Mesenteric fat pad (tissue), 1 donor: Measurements from ENCODE around the gene PHACTR1. TPM values are rescaled to one million over a fixed set of nuclear protein-coding genes. Genes with fewer than 3 reads are reported as not detected.
"Not testable (repeated sequence)": the region's sequence is repeated elsewhere in the genome, so short reads cannot be mapped to it uniquely, and the experiment has no call there.

Experiments used
- DNase-seq: peaks from one replicate; pipeline ENCODE4 v3.0.0-alpha.2; 2020; ENCODE audit warnings: low spot score
- total RNA-seq: library from RNA; stranded (reverse); fragmentation: NEBNext Ultra II Directional; extraction: Animal tissue kit (Norgen Biotek cat#: 25700); gene quantifications from one replicate; pipeline ENCODE4 v1.2.1, GENCODE V29; 2021
- donor health status: DM: yes; HTN: yes; CAD: no.

PHACTR1 gene
- total RNA-seq, 1 donor from 2014 or later: 10.8 TPM

GRCh38 chr6:13101409-13101808, 384.8 kb downstream of the PHACTR1 start:
- DNase-seq: no peak

GRCh38 chr6:13101985-13102384, 385.4 kb downstream of the PHACTR1 start:
- DNase-seq: no peak

DNA sequence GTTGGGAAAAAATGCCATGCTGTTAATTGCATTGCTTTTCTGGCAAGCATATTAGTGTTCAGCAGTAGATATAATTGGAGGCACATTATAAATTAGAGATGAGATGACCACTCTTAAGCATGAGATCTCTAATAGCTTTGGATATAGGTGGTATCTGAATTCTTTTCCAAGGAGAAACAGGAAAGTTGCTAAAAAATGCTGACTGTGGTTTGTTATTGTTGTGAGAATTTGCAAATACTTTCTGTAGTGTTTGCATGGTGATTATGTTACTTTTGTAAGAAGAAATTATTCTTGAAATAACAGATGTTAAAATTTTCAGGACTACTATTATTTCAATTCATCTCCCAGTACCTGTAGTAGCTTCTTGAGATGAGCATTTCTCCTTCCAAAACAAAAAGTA, 386.6 kb downstream of the PHACTR1 start:
- no peak for DNase-seq

DNA sequence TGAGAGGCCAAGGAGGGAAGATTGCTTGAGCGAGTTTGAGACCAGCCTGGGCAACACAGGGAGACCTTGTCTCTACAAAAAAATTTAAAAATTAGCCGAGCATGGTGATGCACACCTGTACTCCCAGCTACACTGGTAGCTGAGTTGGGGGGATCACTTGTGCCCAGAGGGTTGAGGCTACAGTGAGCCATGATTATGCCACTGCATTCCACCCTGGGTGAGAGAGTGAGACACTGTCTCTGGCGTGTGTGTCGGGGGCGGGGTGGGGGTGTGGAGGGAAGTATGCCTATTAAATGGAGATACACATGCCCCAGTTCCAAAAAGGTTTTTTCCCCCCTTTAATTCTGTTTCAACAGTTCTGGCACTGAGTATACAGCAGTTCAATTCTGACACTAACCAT, 388.6 kb downstream of the PHACTR1 start:
- DNase-seq: no peak

- no peak for DNase-seq
Observed at GRCh38 chr6:13112921-13113320, 396.4 kb downstream of the PHACTR1 start.

- DNase-seq: no peak
Observed at GRCh38 chr6:13113376-13113775, 396.8 kb downstream of the PHACTR1 start.

- DNase-seq: no peak
Observed at GRCh38 chr6:13113981-13114593, 397.5 kb downstream of the PHACTR1 start.

GRCh38 chr6:13116155-13116554, 399.6 kb downstream of the PHACTR1 start:
- no peak for DNase-seq

- DNase-seq: no peak
Observed at GRCh38 chr6:13117570-13117969, 401.0 kb downstream of the PHACTR1 start.

GRCh38 chr6:13119549-13119948, 403.0 kb downstream of the PHACTR1 start:
- DNase-seq: no peak

DNA sequence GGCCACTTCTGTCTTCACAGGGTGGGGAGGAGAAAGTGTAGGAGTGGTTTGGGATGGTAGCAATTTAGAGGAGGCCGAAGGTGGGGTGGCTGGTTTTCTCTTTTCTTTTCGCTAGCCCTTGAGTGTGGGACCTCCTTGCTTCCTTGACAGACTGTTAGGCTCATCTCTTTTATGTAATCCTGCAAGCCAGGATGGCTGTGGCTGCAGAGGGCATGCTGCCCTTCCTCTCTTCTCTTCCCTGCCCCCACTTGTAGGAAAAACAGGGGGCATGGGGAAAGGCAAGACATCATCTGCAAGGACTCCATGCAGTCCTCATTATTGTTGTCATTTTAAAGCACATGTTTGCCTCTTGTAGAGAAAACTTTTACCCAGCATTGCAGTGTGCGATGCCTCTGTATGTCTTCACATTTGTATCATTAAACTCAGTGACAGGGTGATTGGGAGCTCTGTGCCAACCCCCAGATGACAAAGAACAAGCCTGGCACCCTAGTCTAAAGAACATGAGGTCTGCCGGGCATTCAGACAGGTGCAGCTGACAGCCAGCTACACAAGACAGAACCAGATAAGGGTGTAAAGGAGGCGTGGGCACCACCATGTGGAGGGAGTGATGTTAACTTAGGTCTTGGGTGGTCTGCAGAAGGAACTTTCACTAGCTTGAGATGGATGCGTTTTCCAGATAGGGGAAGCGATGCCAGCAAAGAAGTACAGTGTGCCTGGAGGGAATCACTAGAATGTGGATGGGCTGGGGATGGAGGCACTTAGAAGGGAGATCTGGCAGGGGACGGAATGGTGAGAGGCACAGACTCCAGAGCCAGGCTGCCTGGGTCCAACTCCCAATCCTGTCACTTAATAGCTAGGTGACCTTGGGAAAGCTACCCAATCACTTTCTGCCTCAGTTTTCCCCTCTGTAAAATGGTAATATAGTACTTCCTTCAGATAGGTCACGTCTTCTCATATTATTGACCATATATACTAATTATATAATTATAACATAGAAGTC, 404.2 kb downstream of the PHACTR1 start:
- no peak for DNase-seq

- DNase-seq: no peak
Observed at GRCh38 chr6:13124131-13124530, 407.6 kb downstream of the PHACTR1 start.

GRCh38 chr6:13125841-13126240, 409.3 kb downstream of the PHACTR1 start:
- no peak for DNase-seq

GRCh38 chr6:13131935-13132661, 415.5 kb downstream of the PHACTR1 start:
- DNase-seq: no peak

GRCh38 chr6:13133894-13134293, 417.3 kb downstream of the PHACTR1 start:
- DNase-seq: not testable (repeated sequence)

GRCh38 chr6:13135152-13135551, 418.6 kb downstream of the PHACTR1 start:
- DNase-seq: no peak

GRCh38 chr6:13139119-13139518, 422.6 kb downstream of the PHACTR1 start:
- DNase-seq: no peak

DNA sequence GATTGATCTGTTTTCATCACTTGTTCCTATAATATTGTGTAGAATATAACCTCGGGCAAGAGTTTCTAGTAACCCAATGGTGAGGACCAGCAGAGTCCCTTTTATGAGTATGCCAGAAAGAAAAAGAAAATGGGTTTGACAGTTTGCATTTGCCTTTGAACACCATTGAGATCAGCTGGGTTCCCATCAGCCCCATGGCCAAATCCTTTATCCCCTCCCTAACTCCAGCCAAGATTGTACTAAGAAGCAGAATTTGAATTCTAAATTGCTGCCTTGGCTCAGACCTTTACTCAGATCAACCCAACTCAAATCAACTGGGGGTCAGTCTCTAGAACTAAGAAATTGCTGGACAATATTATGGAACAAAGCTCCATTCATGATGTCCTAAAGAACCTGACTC, 424.4 kb downstream of the PHACTR1 start:
- DNase-seq: no peak

DNA sequence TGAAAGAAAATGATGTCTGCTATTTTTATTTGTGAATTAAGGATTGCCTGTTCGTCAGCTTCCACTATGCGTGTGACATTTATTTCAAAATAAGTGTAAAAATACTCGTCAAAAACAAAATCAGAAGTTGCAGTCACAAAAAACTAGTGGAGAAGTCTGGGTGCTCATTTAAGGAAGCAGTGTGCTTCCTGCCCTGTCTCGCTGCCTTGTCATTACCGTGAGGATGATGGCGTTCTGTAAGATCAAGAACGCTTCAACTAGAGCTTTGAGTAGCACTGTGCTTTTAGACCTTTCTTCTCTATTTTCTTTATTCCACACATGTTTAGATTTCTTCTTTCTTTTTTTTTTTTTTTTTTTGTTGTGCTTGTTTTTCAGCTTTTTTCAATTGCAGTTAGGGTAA, 424.8 kb downstream of the PHACTR1 start:
- no peak for DNase-seq

GRCh38 chr6:13142611-13143010, 426.0 kb downstream of the PHACTR1 start:
- no peak for DNase-seq

DNA sequence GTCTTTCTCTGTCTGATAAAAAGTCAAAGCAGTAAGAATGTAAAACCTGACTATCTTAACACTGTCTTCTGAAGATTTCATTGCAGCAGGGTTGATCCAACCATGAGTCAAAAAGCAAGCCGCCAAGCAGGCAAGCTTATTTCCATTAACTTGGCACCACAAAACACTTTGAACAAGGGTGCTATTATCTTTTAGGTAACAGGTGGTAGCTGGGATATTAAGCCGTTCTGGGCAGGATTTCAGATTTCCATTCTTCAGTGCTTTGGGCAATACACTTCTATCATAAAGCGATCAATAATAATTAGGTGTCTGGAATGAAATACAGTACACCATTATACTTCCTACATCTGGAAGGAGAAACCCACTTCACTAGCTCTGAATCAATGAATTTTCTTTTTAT, 429.9 kb downstream of the PHACTR1 start:
- no peak for DNase-seq

- DNase-seq: no peak
Observed at GRCh38 chr6:13147376-13147775, 430.8 kb downstream of the PHACTR1 start.
